Naive thymus-derived CD8-positive, alpha-beta T cell (primary cell): ENCODE results near the gene LGR5. TPM values are rescaled to one million over a fixed set of nuclear protein-coding genes. Genes with fewer than 3 reads are reported as not detected.

ENCODE experiments used
- ATAC-seq, 2 donors: fragments of 150-1000 bp; cut with Tn5 transposase in 1 of 2; sonication (Bioruptor Pico), chemical (Tn5 transposase) in 1 of 2; 1 replicate in 1 of 2; 2 replicates in 1 of 2; pipeline ENCODE4 v1.10.0; 2021; ENCODE audit warnings: mild to moderate bottlenecking in 2 of 2, moderate library complexity in 2 of 2
- POLR2A ChIA-PET: fragments of 350-600 bp; sonication (Branson Sonifier 250); formaldehyde crosslinking; loops from one replicate; lab custom pipeline; 2021; ENCODE audit warnings: antibody characterized with exemption; lab: Charles Lee
- DNase-seq, 10 donors: peaks; one replicate each; pipeline versions ENCODE4 v3.0.0 to v3.0.0-alpha.2; 2020 to 2022
- H3K27ac Mint-ChIP-seq, 10 donors: one replicate each; pipeline ENCODE4 v1.8.0; 2020 to 2022; ENCODE audit warnings: mild to moderate bottlenecking in 10 of 10, mixed read lengths in 10 of 10, moderate library complexity in 4 of 10, inconsistent platforms in 1 of 10
- H3K27me3 Mint-ChIP-seq, 5 donors: one replicate each; pipeline ENCODE4 v1.8.0; 2021 to 2022; ENCODE audit warnings: mixed read lengths in 5 of 5
- H3K36me3 Mint-ChIP-seq, 3 donors: one replicate each; pipeline ENCODE4 v1.8.0; 2020 to 2022; ENCODE audit warnings: mixed read lengths in 3 of 3, mild to moderate bottlenecking in 2 of 3, inconsistent platforms in 1 of 3
- H3K4me1 Mint-ChIP-seq, 4 donors: one replicate each; pipeline ENCODE4 v1.8.0; 2021 to 2022; ENCODE audit warnings: mixed read lengths in 4 of 4
- H3K4me3 Mint-ChIP-seq, 10 donors: one replicate each; pipeline ENCODE4 v1.8.0; 2020 to 2022; ENCODE audit warnings: mild to moderate bottlenecking in 10 of 10, mixed read lengths in 10 of 10, moderate library complexity in 6 of 10, inconsistent platforms in 1 of 10
- H3K9me3 Mint-ChIP-seq, 9 donors: one replicate each; pipeline ENCODE4 v1.8.0; 2020 to 2022; ENCODE audit warnings: mixed read lengths in 9 of 9, mild to moderate bottlenecking in 3 of 9, inconsistent platforms in 1 of 9, moderate library complexity in 1 of 9
- polyA plus RNA-seq, 3 donors: library from polyadenylated mRNA; unstranded; fragments of 300-500 nt; fragmentation: Illumina TruSeq; gene quantifications; one replicate each; pipeline ENCODE4 v1.2.3, GENCODE V29; 2021
- total RNA-seq, 8 experiments: library from RNA in 2 of 8; stranded (reverse) in 2 of 8; gene quantifications; one replicate each; pipeline ENCODE4 v1.2.3 and lab custom pipeline; 2021 to 2026

LGR5 gene
- total and polyA plus RNA-seq, 5 experiments from 2014 or later: not detected

DNA sequence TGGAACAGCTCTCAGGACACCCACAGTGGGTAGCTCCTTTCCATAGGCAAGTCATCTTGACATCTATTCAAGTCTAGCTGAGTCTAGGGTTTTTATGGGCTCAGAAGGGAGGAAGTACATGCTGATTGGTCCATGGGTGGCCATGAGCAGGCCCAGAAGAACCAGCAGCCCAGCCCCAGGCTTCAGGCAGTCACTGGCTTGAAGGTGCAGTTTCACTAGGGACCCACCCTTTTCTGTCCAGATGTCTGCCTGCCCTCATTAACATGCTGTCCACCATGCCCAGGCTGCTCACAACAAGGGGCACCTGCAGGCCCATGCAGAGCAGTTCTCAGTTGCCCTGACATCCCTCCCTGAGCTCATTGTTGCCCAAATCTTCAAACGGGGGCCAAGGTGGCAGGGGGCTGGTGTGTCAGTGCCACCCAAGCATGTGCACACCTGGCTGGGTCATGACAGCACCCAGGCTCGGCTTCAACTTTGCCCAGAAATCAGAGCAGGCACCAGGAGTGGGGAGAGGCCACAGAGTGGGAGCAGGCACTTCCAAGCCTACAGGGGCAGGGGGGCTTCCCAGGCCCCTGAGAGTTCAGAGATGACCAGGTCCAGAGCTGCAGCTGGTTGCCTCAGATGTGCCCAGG, 18.7 kb upstream of the LGR5 start:
- ATAC-seq (no peak), DNase-seq (no peak)
- Mint-ChIP-seq H3K27me3 (peaks cover 7 to 29% (median 14%) of the 10 kb centered on the region in 5 donors), H3K27ac (no peak overlapping the region), H3K4me3 (no peak overlapping the region), H3K4me1 (no peaks in the 10 kb centered on the region), H3K9me3 (no peaks in the 10 kb centered on the region), H3K36me3 (no peaks in the 10 kb centered on the region)
- POLR2A ChIA-PET: no interaction called here

DNA sequence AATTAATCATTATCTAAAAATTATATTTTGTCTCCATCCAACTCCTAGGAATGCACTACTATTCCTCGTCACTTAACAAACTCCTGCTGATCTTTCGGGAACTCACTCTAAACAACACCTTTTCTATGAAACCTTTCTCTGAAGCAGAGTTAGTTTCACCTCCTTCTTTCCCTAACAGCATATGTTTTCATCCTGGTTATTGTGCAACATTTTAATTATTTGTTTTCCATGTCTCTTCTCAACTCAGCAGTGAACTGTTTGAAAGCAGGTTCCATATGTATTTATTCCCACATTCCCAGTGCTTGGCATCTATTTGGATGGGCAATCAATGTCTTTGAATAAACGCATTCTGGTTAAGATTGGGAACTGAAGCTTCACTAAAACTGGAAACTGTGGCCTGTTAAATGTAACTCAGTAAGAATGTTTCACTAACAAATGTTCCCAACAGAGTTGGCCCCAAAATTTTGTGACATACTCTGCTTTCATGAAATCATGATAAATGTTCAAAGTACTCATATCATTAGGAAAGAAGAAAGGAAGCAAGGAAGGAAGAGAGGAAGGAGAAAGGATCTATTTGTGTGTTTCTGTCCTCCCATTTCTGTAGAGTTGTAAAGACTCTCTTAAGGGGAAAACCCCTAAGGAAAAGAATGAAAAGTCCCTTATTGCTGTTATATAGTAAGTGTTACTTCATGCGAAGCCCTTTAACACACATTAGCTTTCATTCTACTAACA, 13.9 kb upstream of the LGR5 start:
- H3K27ac Mint-ChIP-seq: no peak overlapping the region
- no peaks in the 10 kb centered on the region for H3K36me3 Mint-ChIP-seq
- H3K9me3 Mint-ChIP-seq: no peaks in the 10 kb centered on the region
- H3K27me3 Mint-ChIP-seq: peaks cover 18 to 45% (median 22%) of the 10 kb centered on the region in 5 donors
- POLR2A ChIA-PET: no interaction called here
- no peak for DNase-seq
- no peaks in the 10 kb centered on the region for H3K4me1 Mint-ChIP-seq
- H3K4me3 Mint-ChIP-seq: no peak overlapping the region
- no peak for ATAC-seq

DNA sequence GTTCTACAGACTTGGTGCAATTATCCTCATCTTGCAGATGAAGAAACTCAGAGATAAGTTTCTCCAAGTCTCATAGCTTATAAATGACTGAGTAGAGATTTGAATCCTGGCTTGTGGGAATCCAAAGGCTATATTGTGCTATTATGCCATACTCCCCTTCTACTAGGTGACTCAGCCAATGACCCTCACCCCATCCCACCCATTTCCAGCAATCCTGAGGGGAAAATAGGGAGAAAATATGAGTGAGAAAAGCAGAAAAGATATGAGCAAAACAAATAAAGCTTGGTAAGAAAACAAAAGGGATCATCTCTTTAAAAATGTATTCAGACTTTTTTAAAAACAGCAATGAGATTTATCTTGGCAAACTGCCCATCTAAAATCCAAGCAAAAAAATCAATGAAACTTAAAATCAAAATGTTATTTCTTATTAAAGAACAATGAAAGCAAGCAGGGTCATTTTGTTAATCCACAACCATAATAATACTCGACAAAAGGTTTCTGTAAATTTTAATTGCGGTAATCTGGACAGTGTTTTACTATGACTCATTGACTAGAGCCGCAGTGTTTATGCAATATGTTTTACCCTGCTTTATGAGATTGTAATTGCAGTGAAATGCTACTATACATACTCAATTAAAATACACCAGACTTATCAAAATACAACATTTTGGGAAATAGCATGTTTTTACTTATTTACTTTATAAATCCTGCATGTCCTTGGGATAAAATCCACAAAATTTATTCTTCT, 13.1 kb upstream of the LGR5 start:
- no peak overlapping the region for H3K4me3 Mint-ChIP-seq
- no peaks in the 10 kb centered on the region for H3K4me1 Mint-ChIP-seq
- no peak for ATAC-seq
- POLR2A ChIA-PET: no interaction called here
- DNase-seq: no peak
- no peaks in the 10 kb centered on the region for H3K9me3 Mint-ChIP-seq
- no peaks in the 10 kb centered on the region for H3K36me3 Mint-ChIP-seq
- peaks cover 20 to 47% (median 23%) of the 10 kb centered on the region in 5 donors for H3K27me3 Mint-ChIP-seq
- H3K27ac Mint-ChIP-seq: no peak overlapping the region

DNA sequence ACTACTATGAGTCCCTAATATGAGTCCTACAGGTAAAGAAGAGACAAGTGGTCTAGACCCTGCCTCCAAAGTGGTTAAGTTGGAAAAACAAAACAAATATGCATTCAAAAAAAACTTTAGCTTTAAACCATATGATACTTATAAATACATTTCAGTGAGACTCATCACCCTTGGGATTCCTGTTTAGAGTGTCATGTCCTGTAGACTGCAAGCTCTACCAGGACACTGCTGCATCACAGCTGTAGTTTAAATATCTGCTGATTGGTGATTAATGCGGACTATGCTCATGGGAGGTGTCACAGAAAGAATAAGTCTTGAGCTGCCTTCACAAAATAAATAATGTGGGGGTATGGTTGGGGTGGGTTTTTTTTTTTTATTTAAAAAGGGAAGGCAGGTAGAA, 8.8 kb upstream of the LGR5 start:
- Mint-ChIP-seq H3K27me3 (peaks cover 28 to 56% (median 29%) of the 10 kb centered on the region in 5 donors), H3K27ac (no peak overlapping the region), H3K36me3 (peaks cover 0 to 8% (median 0%) of the 10 kb centered on the region in 3 donors), H3K4me3 (no peak overlapping the region), H3K4me1 (no peaks in the 10 kb centered on the region), H3K9me3 (peaks cover 0 to 21% (median 11%) of the 10 kb centered on the region in 9 donors)
- DNase-seq (no peak), ATAC-seq (no peak)
- POLR2A ChIA-PET: no interaction called here

DNA sequence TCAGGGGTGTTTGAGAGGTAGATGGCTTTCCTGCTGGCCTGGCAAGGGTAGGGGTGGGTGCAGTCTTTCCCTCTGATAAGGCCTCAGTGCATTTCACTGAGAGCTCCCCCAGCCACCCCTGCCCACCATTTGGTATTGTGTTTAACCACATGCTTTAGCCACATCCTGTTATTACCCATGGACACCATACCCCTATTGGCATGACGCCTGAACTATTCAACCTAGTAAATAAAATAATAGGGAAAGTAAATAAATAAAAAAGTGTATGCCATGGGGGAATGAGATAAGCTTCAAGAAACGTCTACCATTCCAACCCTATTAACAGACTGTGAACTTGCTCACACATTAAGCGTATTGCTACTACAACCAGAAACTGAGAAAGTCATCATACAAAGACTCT, 7.6 kb upstream of the LGR5 start:
- Mint-ChIP-seq H3K36me3 (peaks cover 0 to 15% (median 1%) of the 10 kb centered on the region in 3 donors), H3K27ac (no peak overlapping the region), H3K4me1 (no peaks in the 10 kb centered on the region), H3K9me3 (peaks cover 4 to 33% (median 18%) of the 10 kb centered on the region in 9 donors), H3K27me3 (peaks cover 28 to 57% (median 31%) of the 10 kb centered on the region in 5 donors), H3K4me3 (no peak overlapping the region)
- DNase-seq (no peak), ATAC-seq (no peak)
- POLR2A ChIA-PET: no interaction called here

DNA sequence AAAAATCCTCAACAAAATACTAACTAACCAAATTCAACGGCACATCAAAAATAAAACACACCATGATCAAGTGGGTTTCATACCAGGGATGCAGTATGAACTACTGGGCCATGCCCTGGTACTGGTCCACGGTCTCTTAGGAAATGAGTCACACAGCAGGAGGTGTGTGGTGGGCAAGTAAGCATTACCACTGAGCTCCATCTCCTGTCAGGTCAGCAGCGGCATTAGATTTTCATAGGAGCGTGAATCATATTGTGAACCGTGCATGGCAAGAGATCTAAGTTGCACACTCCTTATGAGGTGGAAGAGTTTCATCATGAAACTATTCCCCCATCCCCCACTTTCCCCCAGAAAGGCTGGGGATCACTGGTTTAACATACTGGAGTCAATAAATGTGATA, 6.7 kb upstream of the LGR5 start:
- no peak for ATAC-seq
- H3K27ac Mint-ChIP-seq: no peak overlapping the region
- H3K4me1 Mint-ChIP-seq: no peaks in the 10 kb centered on the region

DNA sequence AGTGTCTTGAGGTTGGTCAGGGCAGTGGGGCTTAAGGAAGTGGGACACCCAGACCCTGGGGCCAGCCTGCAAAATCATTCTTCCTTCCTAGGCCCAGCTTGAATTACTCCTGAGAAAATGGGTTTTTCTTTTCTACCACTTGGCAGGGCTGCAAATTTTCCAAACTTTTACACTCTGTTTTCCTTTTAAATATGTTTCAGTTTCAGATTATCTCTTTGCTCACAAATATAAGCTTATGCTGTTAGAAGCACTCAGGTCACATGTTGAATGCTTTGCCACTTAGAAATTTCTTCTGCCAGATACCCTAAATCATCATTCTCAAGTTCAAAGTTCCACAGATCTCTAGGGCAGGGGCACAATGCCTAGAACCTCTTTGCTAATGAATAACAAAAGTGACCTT, 2.9 kb upstream of the LGR5 start:
- Mint-ChIP-seq H3K36me3 (peaks cover 0 to 28% (median 1%) of the 10 kb centered on the region in 3 donors), H3K4me1 (peaks cover 14 to 31% (median 24%) of the 10 kb centered on the region in 4 donors), H3K27me3 (peaks cover 36 to 76% (median 55%) of the 10 kb centered on the region in 5 donors), H3K9me3 (peaks cover 7 to 41% (median 25%) of the 10 kb centered on the region in 9 donors), H3K27ac (no peak overlapping the region), H3K4me3 (no peak overlapping the region)
- no peak for DNase-seq
- POLR2A ChIA-PET: no interaction called here
- no peak for ATAC-seq

More for the DNA sequence above, 6.7 kb upstream of the LGR5 start:
- DNase-seq: no peak
- Mint-ChIP-seq H3K9me3 (peaks cover 7 to 41% (median 25%) of the 10 kb centered on the region in 9 donors), H3K27me3 (peaks cover 30 to 58% (median 34%) of the 10 kb centered on the region in 5 donors), H3K4me3 (no peak overlapping the region), H3K36me3 (peaks cover 0 to 23% (median 1%) of the 10 kb centered on the region in 3 donors)
- POLR2A ChIA-PET: no interaction called here

DNA sequence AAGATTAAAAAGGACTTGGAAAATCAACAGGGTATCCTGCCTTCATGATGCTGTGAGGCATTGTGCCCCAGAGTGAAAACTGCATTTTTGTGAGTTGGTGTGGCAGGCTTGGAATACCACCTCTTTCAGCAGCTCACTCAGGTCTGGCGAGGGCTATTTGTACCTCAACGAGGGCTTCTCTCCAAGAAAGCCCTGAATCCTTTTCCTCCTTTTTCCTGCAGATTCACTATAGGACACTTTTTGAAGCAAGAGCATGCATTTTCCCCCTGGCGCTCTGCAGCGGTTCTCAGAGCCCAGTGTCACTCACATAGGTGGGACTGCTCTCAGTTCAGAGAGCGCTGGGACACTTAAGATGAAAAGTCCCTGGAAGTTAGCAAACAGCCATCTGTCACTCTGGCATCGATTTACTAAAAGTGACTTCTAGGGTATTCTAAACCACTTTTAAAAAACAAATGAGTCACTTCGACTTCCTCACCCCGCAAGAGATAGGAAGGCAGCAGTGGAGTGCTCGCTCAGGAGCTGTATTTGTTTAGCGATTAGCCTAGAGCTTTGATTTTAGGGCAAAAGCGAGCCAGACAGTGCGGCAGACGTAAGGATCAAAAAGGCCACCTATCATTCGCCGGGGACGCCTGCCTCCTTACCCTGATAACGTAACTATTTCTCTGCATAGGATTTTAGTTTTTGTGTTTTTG, 782 bp upstream of the LGR5 start:
- H3K4me3 Mint-ChIP-seq: peak overlapping the region; percentile 68 to 93 (median 84)
- H3K27ac Mint-ChIP-seq: peak overlapping the region in 2 of 10 donors; percentile 9 to 10
- ATAC-seq (peak; percentile 38 to 52), DNase-seq (peak in 2 of 10 donors; percentile 0 to 9)
- H3K36me3 Mint-ChIP-seq: peaks cover 0 to 28% (median 1%) of the 10 kb centered on the region in 3 donors
- POLR2A ChIA-PET: no interaction called here
- H3K27me3 Mint-ChIP-seq: peaks cover 39 to 65% (median 57%) of the 10 kb centered on the region in 5 donors
- peaks cover 16 to 32% (median 24%) of the 10 kb centered on the region in 4 donors for H3K4me1 Mint-ChIP-seq
- peaks cover 7 to 38% (median 25%) of the 10 kb centered on the region in 9 donors for H3K9me3 Mint-ChIP-seq

DNA sequence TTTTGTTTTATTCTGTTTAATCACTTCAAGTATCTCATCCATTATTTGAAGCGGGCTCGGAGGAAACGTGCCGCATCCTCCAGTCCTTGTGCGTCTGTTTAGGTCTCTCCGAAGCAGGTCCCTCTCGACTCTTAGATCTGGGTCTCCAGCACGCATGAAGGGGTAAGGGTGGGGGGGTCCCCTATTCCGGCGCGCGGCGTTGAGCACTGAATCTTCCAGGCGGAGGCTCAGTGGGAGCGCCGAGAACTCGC, 311 bp upstream of the LGR5 start:
- Mint-ChIP-seq H3K27ac (peak overlapping the region in 1 of 10 donors; percentile 9), H3K36me3 (peaks cover 0 to 28% (median 1%) of the 10 kb centered on the region in 3 donors), H3K4me1 (peaks cover 16 to 32% (median 24%) of the 10 kb centered on the region in 4 donors), H3K4me3 (peak overlapping the region; percentile 68 to 93 (median 84)), H3K27me3 (peaks cover 34 to 62% (median 55%) of the 10 kb centered on the region in 5 donors), H3K9me3 (peaks cover 7 to 33% (median 24%) of the 10 kb centered on the region in 9 donors)
- ATAC-seq (peak; percentile 36 to 56), DNase-seq (no peak)
- POLR2A ChIA-PET: no interaction called here

DNA sequence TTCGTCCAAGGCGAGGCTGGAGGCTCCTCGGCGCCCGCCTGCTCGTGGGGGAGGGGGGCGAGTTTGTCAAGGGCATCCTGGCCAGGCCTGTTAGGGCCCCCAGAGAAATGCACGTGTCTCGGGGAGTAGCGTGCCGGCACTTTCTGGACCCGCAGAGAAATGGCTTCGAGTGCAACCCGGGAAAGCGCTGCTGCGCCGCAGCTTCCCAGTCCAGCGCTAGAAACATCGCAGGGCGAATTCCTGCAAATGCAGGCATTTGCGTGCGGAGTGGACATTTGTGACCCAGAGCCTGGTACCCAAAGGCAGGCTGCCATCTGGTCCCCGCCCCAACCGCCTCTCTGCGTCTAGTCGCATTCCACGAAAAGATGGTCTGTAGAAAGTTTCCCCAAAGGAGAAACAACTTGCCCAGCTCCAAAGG, 756 bp downstream of the LGR5 start:
- Mint-ChIP-seq H3K36me3 (peaks cover 0 to 24% (median 1%) of the 10 kb centered on the region in 3 donors), H3K4me3 (peak overlapping the region; percentile 68 to 90 (median 80)), H3K27ac (no peak overlapping the region), H3K4me1 (peaks cover 16 to 32% (median 24%) of the 10 kb centered on the region in 4 donors), H3K9me3 (peaks cover 5 to 25% (median 16%) of the 10 kb centered on the region in 9 donors), H3K27me3 (peaks cover 37 to 59% (median 53%) of the 10 kb centered on the region in 5 donors)
- ATAC-seq (peak in 1 of 2 donors; percentile 17), DNase-seq (no peak)
- POLR2A ChIA-PET: no interaction called here

DNA sequence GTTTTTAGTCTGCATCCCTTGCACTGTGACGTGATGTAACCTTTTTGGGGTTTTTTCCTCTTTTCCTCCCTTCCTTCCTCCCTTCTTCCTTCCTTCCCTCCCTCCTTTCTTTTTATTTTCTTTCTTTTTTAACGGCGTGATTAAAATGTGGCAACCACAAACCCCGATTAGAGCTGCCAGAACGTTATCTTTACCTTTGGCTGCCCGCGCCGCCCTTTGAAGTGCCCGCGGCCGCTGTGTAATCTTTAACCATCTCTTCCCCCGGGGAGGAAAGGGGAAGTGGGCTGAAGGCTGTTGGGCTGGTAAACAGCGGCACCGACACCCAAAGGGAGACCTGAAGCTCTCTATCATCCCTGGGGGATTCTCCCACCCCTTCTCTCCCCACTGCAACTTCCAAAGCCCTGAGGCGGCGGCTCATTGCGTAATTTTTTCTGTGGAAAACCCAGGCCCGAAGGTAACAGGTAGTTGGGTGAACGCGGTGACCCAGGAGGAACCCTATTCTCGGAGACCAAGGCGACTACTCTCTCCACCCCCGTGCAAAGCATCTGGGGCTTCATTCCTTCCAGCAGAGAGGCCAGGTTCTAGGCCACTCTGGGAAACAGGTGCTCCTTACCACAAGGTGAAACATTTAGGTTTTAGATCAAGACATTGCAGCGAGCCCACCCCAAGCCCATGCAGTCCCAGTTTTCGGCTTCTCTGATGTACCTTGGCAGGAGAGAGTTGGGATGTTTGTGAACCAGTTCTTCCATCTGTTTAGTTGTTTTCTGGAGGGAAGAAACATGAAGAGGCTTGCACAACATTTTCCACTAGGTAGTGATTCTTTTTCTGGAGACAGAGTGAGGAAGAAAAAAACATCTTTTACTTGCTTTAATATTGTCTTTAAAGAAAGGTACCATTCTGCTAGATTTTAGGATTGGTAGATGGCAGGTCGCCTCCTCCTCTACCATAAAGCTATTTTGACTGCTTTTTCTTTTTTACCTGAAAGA, 1.5 kb downstream of the LGR5 start:
- Mint-ChIP-seq H3K9me3 (peaks cover 0 to 18% (median 11%) of the 10 kb centered on the region in 9 donors), H3K27ac (peak overlapping the region in 2 of 10 donors; percentile 28 to 71), H3K27me3 (peaks cover 37 to 56% (median 50%) of the 10 kb centered on the region in 5 donors), H3K4me1 (peaks cover 16 to 32% (median 24%) of the 10 kb centered on the region in 4 donors), H3K4me3 (peak overlapping the region; percentile 61 to 90 (median 79)), H3K36me3 (peaks cover 0 to 18% (median 0%) of the 10 kb centered on the region in 3 donors)
- POLR2A ChIA-PET: no interaction called here
- DNase-seq (peak in 1 of 10 donors; percentile 2), ATAC-seq (no peak)
